Neuronal stem cell (in vitro differentiated cells): Measurements from ENCODE around the gene IGSF10.

Source experiments
- DNase-seq: peaks from one replicate; pipeline ENCODE4 v3.0.0-alpha.2; 2013; ENCODE audit warnings: low spot score
- H2AFZ ChIP-seq: one replicate; pipeline ENCODE4 v1.6.1; 2013; ENCODE audit warnings: mild to moderate bottlenecking, low read length, inconsistent platforms
- H2AK5ac ChIP-seq: 2 replicates; pipeline ENCODE4 v1.6.1; 2013; ENCODE audit warnings: low read depth, mild to moderate bottlenecking, inconsistent platforms, low read length, moderate library complexity, mixed read lengths
- H2BK120ac ChIP-seq: 2 replicates; pipeline ENCODE4 v1.6.1; 2013; ENCODE audit warnings: low read depth, mild to moderate bottlenecking, inconsistent platforms, low read length, moderate library complexity, mixed read lengths
- H2BK12ac ChIP-seq: one replicate; pipeline ENCODE4 v1.6.1; 2013; ENCODE audit warnings: low read length, inconsistent platforms
- H2BK15ac ChIP-seq: 2 replicates; pipeline ENCODE4 v1.6.1; 2013; ENCODE audit warnings: mild to moderate bottlenecking, low read length, inconsistent platforms, mixed read lengths
- H2BK5ac ChIP-seq: one replicate; pipeline ENCODE4 v1.6.1; 2013; ENCODE audit warnings: inconsistent platforms, mild to moderate bottlenecking, low read length, moderate library complexity
- H3K14ac ChIP-seq: one replicate; pipeline ENCODE4 v1.6.1; 2013; ENCODE audit warnings: low read length, inconsistent platforms
- H3K18ac ChIP-seq: 2 replicates; pipeline ENCODE4 v1.6.1; 2013; ENCODE audit warnings: low read length, inconsistent platforms
- H3K23ac ChIP-seq: 2 replicates; pipeline ENCODE4 v1.6.1; 2013; ENCODE audit warnings: low read depth, mild to moderate bottlenecking, mixed read lengths, low read length, inconsistent platforms; ENCODE audit not compliant: poor library complexity
- H3K27ac ChIP-seq: replicated peaks from 3 replicates; pipeline ENCODE4 v1.5.1; 2013; ENCODE audit warnings: low read length, inconsistent platforms
- H3K27me3 ChIP-seq, 3 experiments: 2 replicates each; pipeline ENCODE4 v1.6.1; 2013; ENCODE audit warnings: low read length in 3 of 3, mild to moderate bottlenecking in 2 of 3, inconsistent platforms in 1 of 3, low read depth in 1 of 3, mixed read lengths in 1 of 3, moderate library complexity in 1 of 3; ENCODE audit not compliant: control insufficient read depth in 3 of 3, insufficient read depth in 3 of 3
- H3K36me3 ChIP-seq, 2 donors: replicated peaks in 1 of 2; 2 replicates each; pipeline ENCODE4 v1.6.1; 2013; ENCODE audit warnings: low read length in 2 of 2; ENCODE audit not compliant: control insufficient read depth in 2 of 2, insufficient read depth in 2 of 2
- H3K4ac ChIP-seq: 2 replicates; pipeline ENCODE4 v1.6.1; 2013; ENCODE audit warnings: inconsistent platforms, mild to moderate bottlenecking, low read length, moderate library complexity
- H3K4me1 ChIP-seq, 2 donors: 1 replicate in 1 of 2; 2 replicates in 1 of 2; pipeline ENCODE4 v1.6.1; 2013; ENCODE audit warnings: low read length in 2 of 2, low read depth in 1 of 2; ENCODE audit not compliant: control insufficient read depth in 2 of 2, insufficient read depth in 1 of 2
- H3K4me2 ChIP-seq: one replicate; pipeline ENCODE4 v1.6.1; 2013; ENCODE audit warnings: mild to moderate bottlenecking, low read length, inconsistent platforms; ENCODE audit not compliant: insufficient read depth, poor library complexity, severe bottlenecking
- H3K4me3 ChIP-seq, 2 donors: 2 replicates each; pipeline ENCODE4 v1.5.1; 2013; ENCODE audit warnings: low read length in 2 of 2, mild to moderate bottlenecking in 2 of 2, inconsistent platforms in 1 of 2, moderate library complexity in 1 of 2
- H3K79me1 ChIP-seq: one replicate; pipeline ENCODE4 v1.6.1; 2013; ENCODE audit warnings: low read depth, mild to moderate bottlenecking, inconsistent platforms, low read length, moderate library complexity
- H3K9ac ChIP-seq: one replicate; pipeline ENCODE4 v1.6.1; 2013; ENCODE audit warnings: mild to moderate bottlenecking, low read depth, low read length, inconsistent platforms; ENCODE audit not compliant: poor library complexity
- H3K9me3 ChIP-seq, 2 donors: replicated peaks in 1 of 2; 2 replicates each; pipeline versions ENCODE3 to v1.6.1; 2013; ENCODE audit warnings: low read length in 2 of 2, mild to moderate bottlenecking in 2 of 2, inconsistent platforms in 1 of 2, low read depth in 1 of 2, mixed read lengths in 1 of 2, moderate library complexity in 1 of 2; ENCODE audit not compliant: control insufficient read depth in 2 of 2, insufficient read depth in 1 of 2
- H4K8ac ChIP-seq: one replicate; pipeline ENCODE4 v1.6.1; 2013; ENCODE audit warnings: low read depth, mild to moderate bottlenecking, inconsistent platforms, low read length, moderate library complexity
- H4K91ac ChIP-seq: one replicate; pipeline ENCODE4 v1.6.1; 2013; ENCODE audit warnings: low read length, low read depth, mild to moderate bottlenecking, inconsistent platforms; ENCODE audit not compliant: poor library complexity
- WGBS, 2 donors: extraction: QIAGEN DNeasy Blood & Tissue Kit; methylation state at CpG; one replicate each; pipeline ENCODE4 v1.1.7; 2013; ENCODE audit warnings: missing lambda C conversion rate in 2 of 2, mixed read lengths in 1 of 2; ENCODE audit not compliant: insufficient read length in 2 of 2, insufficient replicate concordance in 1 of 2; ENCODE audit errors: extremely low coverage in 2 of 2; 5-methylcytosine and 5-hydroxymethylcytosine counted together

Gene IGSF10

GRCh38 chr3:151421938-151422337, 38.9 kb downstream of the IGSF10 start:
- no peak overlapping the region for H2BK15ac ChIP-seq
- no peak overlapping the region for H3K27ac ChIP-seq
- H3K18ac ChIP-seq, result no peak overlapping the region
- no peak overlapping the region for H2BK5ac ChIP-seq
- no peak overlapping the region for H3K14ac ChIP-seq
- no peak overlapping the region for H3K4ac ChIP-seq
- peaks cover 0 to 2% of the 10 kb centered on the region in 2 donors for H3K4me1 ChIP-seq
- no peaks in the 10 kb centered on the region for H3K27me3 ChIP-seq
- no peak for DNase-seq
- H3K36me3 ChIP-seq, result peaks cover 0 to 5% of the 10 kb centered on the region in 2 donors
- no peaks in the 10 kb centered on the region for H3K9me3 ChIP-seq
- H4K91ac ChIP-seq, result no peak overlapping the region
- H2BK12ac ChIP-seq, result no peak overlapping the region
- H3K23ac ChIP-seq, result no peak overlapping the region
- H3K79me1 ChIP-seq, result no peaks in the 10 kb centered on the region
- no peak overlapping the region for H3K9ac ChIP-seq
- H2AK5ac ChIP-seq, result no peak overlapping the region
- H4K8ac ChIP-seq, result no peak overlapping the region
- H2BK120ac ChIP-seq, result no peak overlapping the region
- no peak overlapping the region for H2AFZ ChIP-seq
- H3K4me3 ChIP-seq, result no peak overlapping the region
- no peak overlapping the region for H3K4me2 ChIP-seq
- WGBS, 2 donors, result no CpG with 5 or more reads among the region's 4 CpGs

GRCh38 chr3:151419806-151420205, 41.1 kb downstream of the IGSF10 start:
- Histone ChIP-seq H3K27me3 (no peaks in the 10 kb centered on the region), H3K14ac (no peak overlapping the region), H3K18ac (no peak overlapping the region), H3K79me1 (no peaks in the 10 kb centered on the region), H3K9me3 (no peaks in the 10 kb centered on the region), H3K36me3 (peaks cover 0 to 5% of the 10 kb centered on the region in 2 donors), H3K4me3 (no peak overlapping the region), H2AFZ (no peak overlapping the region), H4K8ac (no peak overlapping the region), H3K4me2 (no peak overlapping the region), H2BK15ac (no peak overlapping the region), H2BK5ac (no peak overlapping the region), H3K4ac (no peak overlapping the region), H2AK5ac (no peak overlapping the region), H2BK12ac (no peak overlapping the region), H3K9ac (no peak overlapping the region), H3K4me1 (no peaks in the 10 kb centered on the region), H3K23ac (no peak overlapping the region), H3K27ac (no peak overlapping the region), H4K91ac (no peak overlapping the region), H2BK120ac (no peak overlapping the region)
- no peak for DNase-seq
- WGBS, 2 donors, result no CpG with 5 or more reads among the region's 6 CpGs

GRCh38 chr3:151415289-151415688, 45.6 kb downstream of the IGSF10 start:
- Histone ChIP-seq H4K8ac (no peak overlapping the region), H3K4me3 (no peak overlapping the region), H2BK5ac (no peak overlapping the region), H3K18ac (no peak overlapping the region), H3K23ac (no peak overlapping the region), H3K14ac (no peak overlapping the region), H2BK120ac (no peak overlapping the region), H2AFZ (no peak overlapping the region), H2BK12ac (no peak overlapping the region), H3K4me1 (no peaks in the 10 kb centered on the region), H3K79me1 (no peaks in the 10 kb centered on the region), H3K27me3 (no peaks in the 10 kb centered on the region), H3K27ac (no peak overlapping the region), H3K36me3 (peaks cover 0 to 2% of the 10 kb centered on the region in 2 donors), H2AK5ac (no peak overlapping the region), H3K9ac (no peak overlapping the region), H3K9me3 (no peaks in the 10 kb centered on the region), H2BK15ac (no peak overlapping the region), H3K4me2 (no peak overlapping the region), H4K91ac (no peak overlapping the region), H3K4ac (no peak overlapping the region)
- WGBS, 2 donors, result no CpG with 5 or more reads among the region's 1 CpG
- DNase-seq, result no peak

- Histone ChIP-seq H3K18ac (no peak overlapping the region), H2AFZ (no peak overlapping the region), H3K4me1 (no peaks in the 10 kb centered on the region), H3K4ac (no peak overlapping the region), H2BK120ac (no peak overlapping the region), H3K36me3 (peaks cover 0 to 2% of the 10 kb centered on the region in 2 donors), H3K23ac (no peak overlapping the region), H2BK5ac (no peak overlapping the region), H4K8ac (no peak overlapping the region), H2BK12ac (no peak overlapping the region), H3K14ac (no peak overlapping the region), H3K9ac (no peak overlapping the region), H3K9me3 (no peaks in the 10 kb centered on the region), H3K27ac (no peak overlapping the region), H3K4me3 (no peak overlapping the region), H2AK5ac (no peak overlapping the region), H3K79me1 (no peaks in the 10 kb centered on the region), H2BK15ac (no peak overlapping the region), H3K27me3 (no peaks in the 10 kb centered on the region), H4K91ac (no peak overlapping the region), H3K4me2 (no peak overlapping the region)
- WGBS, 2 donors, result no CpG with 5 or more reads among the region's 5 CpGs
- DNase-seq, result no peak
These were observed 47.9 kb downstream of the IGSF10 start for GRCh38 chr3:151412989-151413388.
